Stimulated activated CD4-positive, alpha-beta T cell treated with anti-CD3 and anti-CD28 coated beads, Interleukin-1b, Interleukin-23, amount 100 ng/mL, for 1 hour (primary cell): ENCODE results near the gene DTD2.
"Not testable (repeated sequence)": the region's sequence is repeated elsewhere in the genome, so short reads cannot be mapped to it uniquely, and the experiment has no call there.

Experiments used
- DNase-seq, 2 donors: peaks; one replicate each; pipeline ENCODE4 v3.0.0-alpha.2; 2020; ENCODE audit warnings: low read depth in 2 of 2

Gene DTD2

DNA sequence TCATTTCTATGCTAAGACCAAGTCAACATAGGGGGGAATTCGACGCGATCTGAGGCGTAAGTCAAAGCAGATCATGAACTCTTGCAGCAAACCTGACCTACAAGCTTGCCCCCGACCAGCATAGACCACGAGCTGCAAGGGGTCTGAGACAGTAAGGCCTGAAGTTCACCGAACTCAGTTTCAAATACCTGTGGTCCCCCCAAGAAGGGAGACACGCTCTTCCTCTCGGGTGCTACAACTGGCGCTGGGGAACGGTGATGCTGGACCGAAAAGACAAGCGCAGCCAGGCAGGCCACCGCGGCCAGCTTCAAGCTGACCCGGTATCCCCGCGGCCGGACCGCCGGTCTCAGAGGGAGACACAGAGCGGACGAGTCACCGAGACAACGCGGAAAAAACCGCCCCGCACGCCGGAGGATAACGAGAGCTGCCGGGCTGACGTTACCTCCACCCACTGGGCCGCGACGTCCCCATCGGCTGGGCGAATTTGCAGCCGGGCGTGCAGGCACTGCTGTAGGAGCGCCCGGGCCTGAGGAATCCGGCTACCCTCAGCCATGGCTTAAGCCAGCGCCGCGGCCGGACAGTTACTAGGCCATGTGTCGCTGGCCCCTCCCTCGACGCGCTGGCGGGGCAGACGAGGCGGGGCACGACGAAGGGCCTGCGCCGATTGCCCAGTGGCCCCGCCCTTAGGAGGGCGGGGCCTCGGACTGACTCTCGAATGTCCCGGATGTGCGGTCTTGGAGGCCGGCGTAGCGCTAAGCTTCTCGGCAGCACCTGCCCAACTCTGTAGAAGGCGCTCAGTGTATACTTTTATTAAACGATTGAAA, at the start of gene DTD2:
Gene DTD2, minus strand, starts transcription at position 666 of the 824 bp plus-strand sequence. Its CDS starts 113 bp downstream, at position 553.
- peak; percentile 81 to 86 for DNase-seq

GRCh38 chr14:31505411-31505810, 48.1 kb upstream of the DTD2 start:
- no peak for DNase-seq

DNA sequence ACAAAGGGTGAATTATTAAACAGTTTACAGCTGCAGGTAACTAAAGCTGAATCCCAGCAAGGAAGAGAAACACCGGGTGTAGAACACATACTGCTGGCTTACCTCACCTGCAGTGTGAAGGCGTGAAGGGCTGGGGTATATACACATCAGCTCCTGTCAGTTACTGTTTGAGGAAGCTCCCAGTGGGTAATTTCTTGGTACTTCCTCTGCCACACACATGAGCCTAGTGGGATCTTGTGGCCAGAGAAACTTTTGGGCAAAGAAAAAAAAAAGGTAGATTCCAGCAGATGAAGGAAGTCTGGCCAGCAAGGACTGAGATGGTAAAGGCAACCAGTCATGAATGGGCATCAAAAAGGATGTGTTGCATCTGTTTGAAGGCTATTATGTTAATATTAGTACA, 44.6 kb upstream of the DTD2 start:
- no peak for DNase-seq

- DNase-seq: no peak
Measured at GRCh38 chr14:31492759-31493498, 35.6 kb upstream of the DTD2 start.

GRCh38 chr14:31489691-31490090, 32.4 kb upstream of the DTD2 start:
- DNase-seq: no peak

DNA sequence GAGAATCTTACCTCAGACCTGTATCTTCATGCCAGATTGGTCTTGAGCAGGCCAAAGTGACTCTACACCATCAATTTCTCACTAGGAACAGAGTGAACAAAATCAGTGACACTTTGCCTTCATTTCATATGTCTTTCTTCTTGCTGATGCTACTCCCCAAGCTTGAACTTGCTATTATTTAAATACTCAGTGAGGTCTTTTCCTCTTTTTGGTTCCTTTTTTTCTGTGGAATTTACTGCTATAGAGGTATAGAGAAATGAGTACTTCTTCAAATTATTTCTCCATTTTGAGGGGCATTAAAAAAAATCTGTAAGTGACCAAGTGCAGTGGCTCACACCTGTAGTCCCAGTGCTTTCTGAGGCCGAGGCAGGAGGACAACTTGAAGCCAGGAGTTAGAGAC, 30.6 kb upstream of the DTD2 start, which contains the start of gene GPR33:
Gene GPR33, minus strand, starts transcription at position 154 of the 400 bp plus-strand sequence. CDS start 4,074 bp downstream, outside the sequence.
- no peak for DNase-seq

- DNase-seq: no peak
Measured at GRCh38 chr14:31486764-31487163, 29.5 kb upstream of the DTD2 start.

DNA sequence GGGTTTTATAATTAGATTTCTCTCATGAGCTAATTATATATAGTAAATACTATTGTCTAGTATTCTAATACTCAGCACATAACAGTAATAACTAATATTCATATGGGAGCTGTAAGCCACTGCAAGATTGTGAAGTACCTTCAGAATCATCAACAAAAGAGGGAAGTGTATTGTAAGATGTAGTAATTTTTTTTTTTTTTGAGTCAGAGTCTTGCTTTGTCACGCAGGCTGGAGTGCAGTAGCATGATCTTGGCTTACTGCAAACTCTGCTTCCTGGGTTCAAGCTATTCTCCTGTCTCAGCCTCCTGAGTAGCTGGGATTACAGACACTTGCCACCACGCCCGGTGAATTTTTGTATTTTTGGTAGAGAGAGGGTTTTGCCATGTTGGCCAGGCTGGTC, 27.4 kb upstream of the DTD2 start:
- DNase-seq: no peak

DNA sequence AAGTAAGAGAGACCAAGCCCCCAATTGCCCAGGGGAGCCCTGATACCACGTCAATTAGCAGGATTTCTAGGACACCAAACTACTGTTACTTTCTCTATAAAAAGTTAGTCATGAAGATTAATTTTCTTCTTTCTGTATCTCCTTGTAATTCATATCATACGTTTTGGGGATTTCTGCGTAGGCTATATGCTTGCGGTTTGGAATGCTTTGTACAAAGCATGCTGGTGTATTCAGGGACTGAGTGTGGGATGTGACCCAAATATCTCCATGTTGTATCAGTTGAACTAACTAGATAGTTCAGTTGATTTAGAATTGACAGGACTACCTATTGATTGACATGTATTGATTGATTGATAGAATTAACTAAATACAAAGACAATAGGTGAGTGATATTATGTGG, 22.9 kb upstream of the DTD2 start:
- no peak for DNase-seq

- DNase-seq: no peak
Measured at GRCh38 chr14:31479027-31479426, 21.7 kb upstream of the DTD2 start.

GRCh38 chr14:31477248-31477647, 19.9 kb upstream of the DTD2 start:
- no peak for DNase-seq

DNA sequence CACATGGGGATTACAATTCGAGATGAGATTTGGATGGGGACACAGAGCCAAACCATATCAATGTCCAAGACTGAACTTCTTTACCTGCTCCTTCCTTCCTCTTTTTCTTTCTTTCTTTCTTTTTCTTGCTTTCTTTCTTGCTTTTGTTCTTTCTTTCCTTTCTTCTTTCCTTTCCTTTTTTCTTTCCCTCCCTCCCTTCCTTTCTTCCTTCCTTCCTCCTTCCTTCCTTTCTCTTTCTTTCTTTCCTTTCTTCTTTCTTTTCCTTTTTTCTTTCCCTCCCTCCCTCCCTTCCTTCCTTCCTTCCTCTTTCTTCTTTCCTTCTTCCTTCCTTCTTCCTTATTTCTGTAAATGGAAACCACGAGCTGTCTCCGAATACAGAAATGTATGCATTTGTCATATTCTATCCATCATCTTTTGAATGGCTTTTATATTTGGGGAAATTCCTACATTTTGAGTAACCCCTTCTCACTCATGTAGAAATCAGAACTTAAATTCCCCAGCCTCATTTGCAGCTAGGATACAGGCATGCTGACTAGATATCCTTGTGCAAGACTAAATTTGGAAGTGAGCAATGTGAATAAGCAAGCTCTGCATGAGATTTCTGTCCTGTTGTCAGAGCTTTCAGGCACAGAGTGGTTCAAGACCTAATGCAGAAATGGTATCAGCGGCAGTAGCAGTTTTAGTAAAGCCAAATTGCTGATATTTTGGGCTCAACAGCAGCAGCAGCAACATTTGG, 19.0 kb upstream of the DTD2 start:
- no peak for DNase-seq

DNA sequence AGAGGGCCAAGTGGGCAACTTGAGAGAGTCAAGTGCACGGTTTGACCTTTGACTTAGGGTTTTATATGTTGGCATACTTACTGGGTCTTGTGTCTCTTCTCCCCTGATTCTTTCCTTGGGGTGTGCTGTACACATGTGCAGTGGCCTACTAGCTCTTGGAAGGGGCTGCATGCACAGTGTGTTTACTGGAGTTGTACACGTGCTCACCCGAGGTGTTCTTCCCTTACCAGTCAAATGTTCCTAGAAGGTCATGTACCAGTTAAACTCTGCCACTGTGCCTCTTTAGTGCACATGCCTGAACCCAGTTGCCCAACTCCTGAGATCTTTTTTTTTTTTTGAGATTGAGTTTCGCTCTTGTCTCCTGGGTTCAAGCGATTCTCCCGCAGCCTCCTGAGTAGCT, 9.2 kb upstream of the DTD2 start:
- DNase-seq: no peak

DNA sequence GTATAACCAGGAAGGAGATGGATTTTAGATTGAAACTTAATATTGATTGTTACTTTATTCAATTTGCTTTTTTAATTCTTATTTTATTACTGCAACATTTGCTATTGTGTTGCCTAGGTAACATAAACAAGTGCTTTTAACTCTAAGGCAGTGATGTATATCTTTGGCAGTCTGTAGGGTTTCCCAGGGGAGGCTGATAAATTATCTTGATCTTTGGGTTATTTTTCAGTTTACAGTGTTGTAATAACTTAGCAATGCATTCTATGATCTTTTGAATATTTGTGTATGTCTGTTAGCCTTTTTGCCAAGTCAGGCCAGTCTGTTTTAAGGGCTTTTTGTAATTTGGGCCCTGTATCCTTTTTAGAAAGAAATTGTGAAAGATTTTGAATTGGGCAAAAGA, 7.8 kb upstream of the DTD2 start:
- DNase-seq: no peak

DNA sequence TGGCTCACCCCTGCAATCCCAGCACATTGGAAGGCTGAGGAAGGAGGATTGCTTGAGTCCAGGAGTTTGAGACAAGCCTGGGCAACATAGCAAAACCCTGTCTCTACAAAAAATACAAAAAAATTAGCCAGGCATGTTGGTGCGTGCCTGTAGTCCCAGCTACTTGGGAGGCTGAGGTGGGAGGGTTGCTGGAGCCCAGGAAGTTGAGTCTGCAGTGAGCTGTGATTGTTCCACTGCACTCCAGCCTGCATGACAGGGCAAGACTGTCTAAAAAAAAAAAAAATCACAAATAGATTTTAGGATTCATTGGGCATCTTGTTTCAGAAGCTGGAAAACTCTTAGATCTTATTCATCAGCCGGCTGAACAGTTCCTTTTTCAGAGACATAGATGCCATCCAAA, 5.1 kb upstream of the DTD2 start:
- not testable (repeated sequence) for DNase-seq

GRCh38 chr14:31461545-31461944, 4.2 kb upstream of the DTD2 start:
- DNase-seq: no peak

GRCh38 chr14:31457665-31458659, 656 bp upstream of the DTD2 start:
- no peak for DNase-seq

DNA sequence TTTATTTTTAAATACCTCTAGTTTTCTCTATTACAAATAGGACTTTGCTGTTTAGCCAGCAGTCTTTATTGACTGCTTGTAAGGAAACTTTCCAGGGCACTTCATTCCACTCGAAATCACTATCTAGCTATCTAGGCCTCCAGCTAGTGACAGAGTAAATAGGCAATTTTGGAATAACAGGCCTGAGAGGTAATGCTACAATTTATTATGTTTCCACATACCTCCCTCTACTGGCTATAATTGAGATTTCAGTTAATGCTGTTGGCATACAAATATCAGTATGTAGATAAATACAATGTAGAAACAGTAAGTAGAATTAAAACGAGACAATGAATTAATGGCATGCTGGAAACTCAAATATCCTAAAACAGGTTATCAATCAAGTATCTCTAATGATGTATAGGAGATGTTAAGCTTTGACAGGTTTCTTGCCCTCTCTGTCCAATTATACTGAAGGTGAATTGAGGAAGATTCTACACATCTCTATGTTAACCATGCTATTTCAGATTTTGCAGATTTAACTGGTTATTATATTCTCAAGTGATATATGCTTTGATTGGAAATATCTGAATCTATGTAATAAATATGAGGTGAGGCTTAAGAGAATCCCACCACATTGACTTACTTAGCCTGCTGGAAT, 7.2 kb downstream of the DTD2 start:
- no peak for DNase-seq

DNA sequence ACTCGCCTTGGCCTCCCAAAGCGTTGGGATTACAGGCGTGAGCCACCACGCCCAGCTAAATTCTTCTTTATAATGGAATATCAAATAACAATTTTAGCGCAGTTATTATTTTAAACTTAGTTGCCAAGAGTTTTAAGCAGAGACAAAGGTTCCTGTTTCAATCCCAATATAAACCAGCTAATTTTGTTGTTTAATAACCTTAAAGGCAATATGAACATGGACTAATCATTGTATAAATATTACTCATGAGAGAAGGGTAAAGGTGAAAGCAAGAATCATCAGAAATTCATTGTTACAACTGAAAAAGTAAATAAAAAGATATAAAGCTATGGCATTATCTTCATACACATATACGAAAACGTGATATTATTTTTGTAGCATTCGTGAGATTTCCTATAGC, 8.2 kb downstream of the DTD2 start:
- no peak for DNase-seq

DNA sequence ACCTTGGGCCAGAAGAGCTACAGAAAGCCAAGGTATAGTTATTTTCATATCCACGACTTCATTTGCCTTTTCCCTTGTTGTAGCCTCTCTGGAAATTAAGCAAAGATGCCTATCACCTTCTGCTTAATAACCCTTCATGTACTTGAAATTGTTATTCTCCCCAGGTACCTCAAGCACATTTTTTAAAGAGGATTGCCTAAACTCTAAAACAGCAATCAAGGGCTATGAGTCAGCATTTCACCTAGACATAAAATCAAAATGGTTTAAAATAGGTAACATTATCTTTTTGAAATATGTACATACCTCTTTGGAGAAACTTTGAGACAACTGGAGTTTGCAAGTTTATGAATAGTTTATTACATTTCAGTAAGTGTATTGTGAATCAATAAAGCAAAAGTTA, 11.6 kb downstream of the DTD2 start:
- no peak for DNase-seq

DNA sequence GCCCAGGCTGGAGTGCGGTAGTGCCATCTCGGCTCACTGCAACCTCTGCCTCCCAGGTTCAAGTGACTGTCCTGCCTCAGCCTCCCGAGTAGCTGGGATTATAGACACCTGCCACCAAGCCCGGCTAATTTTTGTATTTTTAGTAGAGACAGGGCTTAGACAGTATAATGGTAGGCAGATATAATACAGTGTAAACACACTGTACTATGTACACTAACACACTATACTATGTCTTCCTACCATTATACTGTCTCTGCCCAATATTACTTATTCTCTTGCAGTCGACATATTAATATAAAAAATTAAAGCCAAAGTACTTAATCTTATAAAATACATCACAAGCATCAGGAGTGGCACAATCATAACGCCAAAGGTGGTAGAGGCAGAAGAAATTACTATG, 15.0 kb downstream of the DTD2 start:
- DNase-seq: no peak
